ENCODE results near the gene AP1G1. TPM values are rescaled to one million over a fixed set of nuclear protein-coding genes. Genes with fewer than 3 reads are reported as not detected.

AP1G1 gene
- polyA plus RNA-seq, 1 of the 3 experiments (the other 2 are of a cell fraction) = 23.8 TPM

DNA sequence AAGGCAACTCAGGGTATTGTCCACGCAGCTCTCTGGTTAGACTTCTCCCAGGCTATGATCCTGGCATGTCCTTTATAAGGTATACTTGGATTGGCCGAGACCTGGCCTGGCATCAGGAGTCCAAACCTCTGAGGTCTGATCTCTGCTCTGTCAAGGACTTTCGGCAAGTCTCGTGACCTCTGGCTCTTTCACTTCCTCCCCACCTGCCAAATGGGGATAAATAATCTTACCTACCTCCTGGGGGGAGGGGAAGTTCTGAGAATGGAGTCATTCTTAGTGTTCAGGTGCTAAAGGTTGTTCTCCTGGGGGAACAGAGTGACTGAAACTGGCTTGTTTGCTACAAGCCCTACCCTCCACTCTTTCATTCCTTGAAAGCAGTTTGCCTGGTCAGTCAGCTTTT, 44.8 kb upstream of the AP1G1 start (continued):
- TF ChIP-seq, protein P1, sequence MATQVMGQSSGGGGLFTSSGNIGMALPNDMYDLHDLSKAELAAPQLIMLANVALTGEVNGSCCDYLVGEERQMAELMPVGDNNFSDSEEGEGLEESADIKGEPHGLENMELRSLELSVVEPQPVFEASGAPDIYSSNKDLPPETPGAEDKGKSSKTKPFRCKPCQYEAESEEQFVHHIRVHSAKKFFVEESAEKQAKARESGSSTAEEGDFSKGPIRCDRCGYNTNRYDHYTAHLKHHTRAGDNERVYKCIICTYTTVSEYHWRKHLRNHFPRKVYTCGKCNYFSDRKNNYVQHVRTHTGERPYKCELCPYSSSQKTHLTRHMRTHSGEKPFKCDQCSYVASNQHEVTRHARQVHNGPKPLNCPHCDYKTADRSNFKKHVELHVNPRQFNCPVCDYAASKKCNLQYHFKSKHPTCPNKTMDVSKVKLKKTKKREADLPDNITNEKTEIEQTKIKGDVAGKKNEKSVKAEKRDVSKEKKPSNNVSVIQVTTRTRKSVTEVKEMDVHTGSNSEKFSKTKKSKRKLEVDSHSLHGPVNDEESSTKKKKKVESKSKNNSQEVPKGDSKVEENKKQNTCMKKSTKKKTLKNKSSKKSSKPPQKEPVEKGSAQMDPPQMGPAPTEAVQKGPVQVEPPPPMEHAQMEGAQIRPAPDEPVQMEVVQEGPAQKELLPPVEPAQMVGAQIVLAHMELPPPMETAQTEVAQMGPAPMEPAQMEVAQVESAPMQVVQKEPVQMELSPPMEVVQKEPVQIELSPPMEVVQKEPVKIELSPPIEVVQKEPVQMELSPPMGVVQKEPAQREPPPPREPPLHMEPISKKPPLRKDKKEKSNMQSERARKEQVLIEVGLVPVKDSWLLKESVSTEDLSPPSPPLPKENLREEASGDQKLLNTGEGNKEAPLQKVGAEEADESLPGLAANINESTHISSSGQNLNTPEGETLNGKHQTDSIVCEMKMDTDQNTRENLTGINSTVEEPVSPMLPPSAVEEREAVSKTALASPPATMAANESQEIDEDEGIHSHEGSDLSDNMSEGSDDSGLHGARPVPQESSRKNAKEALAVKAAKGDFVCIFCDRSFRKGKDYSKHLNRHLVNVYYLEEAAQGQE (IDR thresholded peaks at IDR 0.05; ENCODE audit: low read depth, low read length) = no peak
- TF ChIP-seq TCF12 (IDR thresholded peaks at IDR 0.05) = no peak

DNA sequence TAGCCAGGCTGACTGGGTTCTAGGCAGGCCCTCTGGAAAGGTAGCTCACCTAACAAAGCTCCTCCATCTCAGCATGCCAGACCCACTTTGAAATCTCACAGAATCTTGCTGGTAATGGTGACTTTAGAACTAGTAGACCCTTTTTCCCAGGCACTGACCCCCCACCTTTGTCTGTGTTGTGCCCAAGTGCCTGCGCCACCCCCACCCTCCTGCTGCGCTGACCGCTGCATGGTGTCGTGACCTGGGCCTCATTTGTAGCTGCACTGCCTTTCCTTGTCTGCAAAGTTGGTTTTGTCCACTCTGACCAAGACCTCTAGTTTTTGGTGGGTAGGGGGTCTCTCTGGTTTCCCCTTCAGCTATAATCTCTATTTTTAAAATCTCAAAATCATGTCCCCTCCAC, 43.9 kb upstream of the AP1G1 start:
- no peak for DNase-seq
- Histone ChIP-seq H3K79me2 (ENCODE audit: insufficient read depth) (peaks cover 58% of the 10 kb centered on the region), H3F3A (replicated peaks; ENCODE audit: insufficient read depth) (no peaks in the 10 kb centered on the region), H4K20me1 (ENCODE audit: insufficient read depth) (peaks cover 34% of the 10 kb centered on the region), H3K9me3 (no peaks in the 10 kb centered on the region), H3K36me3 (replicated peaks in 1 of 2; ENCODE audit: control insufficient read depth in 1 of 2, insufficient read depth in 2 of 2, low read length in 1 of 2) (peaks cover 20 to 73% of the 10 kb centered on the region in 2 experiments), H3K27me3 (ENCODE audit: insufficient read depth) (no peaks in the 10 kb centered on the region), H3K9me2 (no peaks in the 10 kb centered on the region), H3K4me1 (ENCODE audit: control insufficient read depth in 1 of 2, insufficient read depth in 2 of 2, low read depth in 1 of 2, low read length in 1 of 2) (no peaks in the 10 kb centered on the region), H3K27ac (ENCODE audit: low read depth in 2 of 2, low read length in 1 of 2) (no peak overlapping the region), H3K4me3 (ENCODE audit: low read depth in 2 of 2, low read length in 1 of 2) (no peak overlapping the region), H3K4me2 (no peak overlapping the region), H2AFZ (ENCODE audit: low read depth) (no peak overlapping the region), H3K9ac (no peak overlapping the region)
- CTCF ChIA-PET = interaction anchor here (0.8 to 6.3 kb wide), 4 partner anchors 18 to 241 kb away, joined by 3 to 33 read pairs (median 3); partner anchors contain the start of gene ZNF821
- WGBS (ENCODE audit: low lambda C conversion rate) = 93% methylated on average over 3 of the region's 4 CpGs
- POLR2A ChIA-PET = interaction anchor here (0.5 to 0.6 kb wide), 2 partner anchors 32 to 1314 kb away, joined by 3 read pairs; no protein-coding TSS in a partner anchor
- TF ChIP-seq TAF1 (IDR thresholded peaks at IDR 0.05; ENCODE audit: borderline replicate concordance, low read depth, low read length) (no peak), RFX5 (IDR thresholded peaks at IDR 0.05; ENCODE audit: low read length) (no peak), FOXJ3 (CRISPR knock-in tag; IDR thresholded peaks at IDR 0.05) (no peak), EP300 (IDR thresholded peaks at IDR 0.05; ENCODE audit: borderline replicate concordance in 1 of 2, low read depth in 1 of 2, low read length in 1 of 2) (no peak), RCOR1 (IDR thresholded peaks at IDR 0.05; ENCODE audit: low read length) (no peak), POLR2AphosphoS5 (IDR thresholded peaks at IDR 0.05; ENCODE audit: low read depth, low read length) (no peak), TCF12 (IDR thresholded peaks at IDR 0.05) (no peak)
- TF ChIP-seq, protein P2, sequence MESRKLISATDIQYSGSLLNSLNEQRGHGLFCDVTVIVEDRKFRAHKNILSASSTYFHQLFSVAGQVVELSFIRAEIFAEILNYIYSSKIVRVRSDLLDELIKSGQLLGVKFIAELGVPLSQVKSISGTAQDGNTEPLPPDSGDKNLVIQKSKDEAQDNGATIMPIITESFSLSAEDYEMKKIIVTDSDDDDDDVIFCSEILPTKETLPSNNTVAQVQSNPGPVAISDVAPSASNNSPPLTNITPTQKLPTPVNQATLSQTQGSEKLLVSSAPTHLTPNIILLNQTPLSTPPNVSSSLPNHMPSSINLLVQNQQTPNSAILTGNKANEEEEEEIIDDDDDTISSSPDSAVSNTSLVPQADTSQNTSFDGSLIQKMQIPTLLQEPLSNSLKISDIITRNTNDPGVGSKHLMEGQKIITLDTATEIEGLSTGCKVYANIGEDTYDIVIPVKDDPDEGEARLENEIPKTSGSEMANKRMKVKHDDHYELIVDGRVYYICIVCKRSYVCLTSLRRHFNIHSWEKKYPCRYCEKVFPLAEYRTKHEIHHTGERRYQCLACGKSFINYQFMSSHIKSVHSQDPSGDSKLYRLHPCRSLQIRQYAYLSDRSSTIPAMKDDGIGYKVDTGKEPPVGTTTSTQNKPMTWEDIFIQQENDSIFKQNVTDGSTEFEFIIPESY (IDR thresholded peaks at IDR 0.05; ENCODE audit: borderline replicate concordance, low read depth) = no peak

DNA sequence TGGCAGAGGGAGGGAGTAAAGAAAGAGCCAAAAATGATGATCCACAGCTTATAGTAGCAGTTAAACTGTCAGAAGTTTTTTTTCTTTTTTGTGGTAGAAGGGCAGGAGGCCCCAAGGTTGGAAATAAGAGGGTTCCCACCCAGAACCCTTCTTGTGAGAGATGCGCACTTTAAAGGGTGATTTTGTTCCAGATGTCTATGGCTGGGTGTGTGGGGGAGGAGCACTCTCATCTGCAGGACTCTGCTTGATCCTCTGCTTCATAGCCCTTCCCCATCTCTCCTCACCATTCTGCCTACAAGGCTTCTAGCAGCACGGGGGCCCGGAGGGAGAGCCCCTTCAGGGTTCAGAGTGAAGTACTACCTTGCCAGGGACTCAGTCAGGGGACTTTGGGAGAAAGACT, 43.5 kb upstream of the AP1G1 start:
- no peak for DNase-seq
- TF ChIP-seq MXI1 (IDR thresholded peaks at IDR 0.05; ENCODE audit: low read depth, low read length) (no peak), NFIC (IDR thresholded peaks at IDR 0.05; ENCODE audit: borderline replicate concordance) (no peak), TCF12 (IDR thresholded peaks at IDR 0.05) (no peak), TAF1 (IDR thresholded peaks at IDR 0.05; ENCODE audit: borderline replicate concordance, low read depth, low read length) (no peak), JUND (IDR thresholded peaks at IDR 0.05) (no peak), RXRA (IDR thresholded peaks at IDR 0.05; ENCODE audit: borderline replicate concordance, low read depth) (no peak)
- TF ChIP-seq, protein P3, sequence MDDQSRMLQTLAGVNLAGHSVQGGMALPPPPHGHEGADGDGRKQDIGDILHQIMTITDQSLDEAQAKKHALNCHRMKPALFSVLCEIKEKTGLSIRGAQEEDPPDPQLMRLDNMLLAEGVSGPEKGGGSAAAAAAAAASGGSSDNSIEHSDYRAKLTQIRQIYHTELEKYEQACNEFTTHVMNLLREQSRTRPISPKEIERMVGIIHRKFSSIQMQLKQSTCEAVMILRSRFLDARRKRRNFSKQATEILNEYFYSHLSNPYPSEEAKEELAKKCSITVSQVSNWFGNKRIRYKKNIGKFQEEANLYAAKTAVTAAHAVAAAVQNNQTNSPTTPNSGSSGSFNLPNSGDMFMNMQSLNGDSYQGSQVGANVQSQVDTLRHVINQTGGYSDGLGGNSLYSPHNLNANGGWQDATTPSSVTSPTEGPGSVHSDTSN (IDR thresholded peaks at IDR 0.05) = no peak
- TF ChIP-seq, protein P4, sequence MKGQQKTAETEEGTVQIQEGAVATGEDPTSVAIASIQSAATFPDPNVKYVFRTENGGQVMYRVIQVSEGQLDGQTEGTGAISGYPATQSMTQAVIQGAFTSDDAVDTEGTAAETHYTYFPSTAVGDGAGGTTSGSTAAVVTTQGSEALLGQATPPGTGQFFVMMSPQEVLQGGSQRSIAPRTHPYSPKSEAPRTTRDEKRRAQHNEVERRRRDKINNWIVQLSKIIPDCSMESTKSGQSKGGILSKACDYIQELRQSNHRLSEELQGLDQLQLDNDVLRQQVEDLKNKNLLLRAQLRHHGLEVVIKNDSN (IDR thresholded peaks at IDR 0.05; ENCODE audit: borderline replicate concordance, low read depth) = no peak

More for the DNA sequence above, 43.5 kb upstream of the AP1G1 start:
- no peaks in the 10 kb centered on the region for H3K27me3 ChIP-seq (ENCODE audit: insufficient read depth)
- H2AFZ ChIP-seq (ENCODE audit: low read depth) = no peak overlapping the region
- no peak overlapping the region for H3K27ac ChIP-seq (ENCODE audit: low read depth in 2 of 2, low read length in 1 of 2)
- no peaks in the 10 kb centered on the region for H3F3A ChIP-seq (replicated peaks; ENCODE audit: insufficient read depth)
- H3K9ac ChIP-seq = no peak overlapping the region
- H3K4me3 ChIP-seq (ENCODE audit: low read depth in 2 of 2, low read length in 1 of 2) = no peak overlapping the region
- H3K9me2 ChIP-seq = no peaks in the 10 kb centered on the region
- ChIA-PET CTCF (interaction anchor here (0.8 to 6.3 kb wide), 4 partner anchors 18 to 241 kb away, joined by 3 to 33 read pairs (median 3); partner anchors contain the start of gene ZNF821), POLR2A (no interaction called here)
- H3K4me1 ChIP-seq (ENCODE audit: control insufficient read depth in 1 of 2, insufficient read depth in 2 of 2, low read depth in 1 of 2, low read length in 1 of 2) = no peaks in the 10 kb centered on the region
- H3K36me3 ChIP-seq (replicated peaks in 1 of 2; ENCODE audit: control insufficient read depth in 1 of 2, insufficient read depth in 2 of 2, low read length in 1 of 2) = peaks cover 21 to 73% of the 10 kb centered on the region in 2 experiments
- peaks cover 32% of the 10 kb centered on the region for H4K20me1 ChIP-seq (ENCODE audit: insufficient read depth)
- peaks cover 60% of the 10 kb centered on the region for H3K79me2 ChIP-seq (ENCODE audit: insufficient read depth)
- 90% methylated on average over 2 of the region's 3 CpGs for WGBS (ENCODE audit: low lambda C conversion rate)
- no peak overlapping the region for H3K4me2 ChIP-seq
- no peaks in the 10 kb centered on the region for H3K9me3 ChIP-seq

All from SK-N-SH (cell line).